CD14-positive monocyte (primary cell): ENCODE data around the gene ALG14. TPM values are rescaled to one million over a fixed set of nuclear protein-coding genes. Genes with fewer than 3 reads are reported as not detected.

Experiments
- DNase-seq, 3 donors: peaks; one replicate each; pipeline ENCODE4 v3.0.0-alpha.2; 2011 to 2022
- H2AFZ ChIP-seq: 2 replicates; pipeline ENCODE4 v1.6.0; 2012; ENCODE audit warnings: mild to moderate bottlenecking, low read depth, low read length, inconsistent platforms; ENCODE audit not compliant: insufficient read depth, poor library complexity, severe bottlenecking
- H3K27ac ChIP-seq, 2 donors: 1 replicate in 1 of 2; 2 replicates in 1 of 2; pipeline ENCODE4 v1.5.1; 2012 to 2013; ENCODE audit warnings: low read length in 2 of 2, control low read depth in 1 of 2, inconsistent platforms in 1 of 2, low read depth in 1 of 2, mild to moderate bottlenecking in 1 of 2
- H3K27me3 ChIP-seq, 2 donors: one replicate each; pipeline versions ENCODE4 v1.6.0 to v1.6.1; 2011 to 2013; ENCODE audit warnings: low read length in 2 of 2; ENCODE audit not compliant: control insufficient read depth in 2 of 2, insufficient read depth in 2 of 2
- H3K36me3 ChIP-seq, 2 donors: replicated peaks in 1 of 2; 1 replicate in 1 of 2; 2 replicates in 1 of 2; pipeline versions ENCODE4 v1.5.1 to v1.6.1; 2012 to 2013; ENCODE audit warnings: low read length in 2 of 2, control low read depth in 1 of 2, inconsistent platforms in 1 of 2, mild to moderate bottlenecking in 1 of 2; ENCODE audit not compliant: insufficient read depth in 2 of 2, control insufficient read depth in 1 of 2
- H3K4me1 ChIP-seq, 2 donors: 1 replicate in 1 of 2; 2 replicates in 1 of 2; pipeline versions ENCODE4 v1.5.1 to v1.6.1; 2012 to 2013; ENCODE audit warnings: low read length in 2 of 2, control low read depth in 1 of 2, inconsistent platforms in 1 of 2, mild to moderate bottlenecking in 1 of 2, moderate library complexity in 1 of 2; ENCODE audit not compliant: insufficient read depth in 2 of 2, control insufficient read depth in 1 of 2
- H3K4me2 ChIP-seq: replicated peaks from 2 replicates; pipeline ENCODE3; 2012; ENCODE audit warnings: low read length, moderate library complexity, mild to moderate bottlenecking; ENCODE audit not compliant: poor library complexity, severe bottlenecking; ENCODE audit errors: extremely low read depth
- H3K4me3 ChIP-seq, 3 experiments: fragments of 200-600 bp in 1 of 3; sonication (generic) in 1 of 3; replicated peaks in 1 of 3; 1 replicate in 2 of 3; 2 replicates in 1 of 3; pipeline ENCODE4 v1.5.1; 2011 to 2013; ENCODE audit warnings: low read length in 3 of 3, mild to moderate bottlenecking in 3 of 3, control low read depth in 2 of 3, low read depth in 2 of 3, inconsistent platforms in 1 of 3, moderate library complexity in 1 of 3
- H3K79me2 ChIP-seq: 2 replicates; pipeline ENCODE4 v1.6.0; 2012; ENCODE audit warnings: mild to moderate bottlenecking, control low read depth, inconsistent platforms, low read length, moderate library complexity; ENCODE audit not compliant: insufficient read depth
- H3K9ac ChIP-seq: 2 replicates; pipeline ENCODE4 v1.6.0; 2017; ENCODE audit warnings: low read length, mild to moderate bottlenecking; ENCODE audit not compliant: insufficient read depth, poor library complexity, severe bottlenecking
- H3K9me3 ChIP-seq, 2 donors: replicated peaks in 1 of 2; 1 replicate in 1 of 2; 2 replicates in 1 of 2; pipeline versions ENCODE4 v1.5.1 to v1.6.1; 2012 to 2013; ENCODE audit warnings: low read length in 2 of 2, control low read depth in 1 of 2; ENCODE audit not compliant: control insufficient read depth in 1 of 2, insufficient read depth in 1 of 2
- H4K20me1 ChIP-seq: 2 replicates; pipeline ENCODE4 v1.6.0; 2012; ENCODE audit warnings: mild to moderate bottlenecking, low read length, control low read depth, moderate library complexity; ENCODE audit not compliant: insufficient read depth
- H3K27ac Mint-ChIP-seq, 7 donors: one replicate each; pipeline ENCODE4 v1.8.0; 2020; ENCODE audit warnings: mild to moderate bottlenecking in 7 of 7, mixed read lengths in 7 of 7, moderate library complexity in 6 of 7, inconsistent platforms in 2 of 7
- H3K27me3 Mint-ChIP-seq, 3 donors: one replicate each; pipeline ENCODE4 v1.8.0; 2021 to 2022; ENCODE audit warnings: low read depth in 3 of 3, mild to moderate bottlenecking in 3 of 3, mixed read lengths in 3 of 3, moderate library complexity in 3 of 3, inconsistent platforms in 1 of 3
- H3K36me3 Mint-ChIP-seq, 2 donors: one replicate each; pipeline ENCODE4 v1.8.0; 2020; ENCODE audit warnings: mixed read lengths in 2 of 2, inconsistent platforms in 1 of 2, mild to moderate bottlenecking in 1 of 2
- H3K4me1 Mint-ChIP-seq: one replicate; pipeline ENCODE4 v1.8.0; 2020; ENCODE audit warnings: mild to moderate bottlenecking, mixed read lengths
- H3K4me3 Mint-ChIP-seq, 2 donors: one replicate each; pipeline ENCODE4 v1.8.0; 2020; ENCODE audit warnings: mild to moderate bottlenecking in 2 of 2, mixed read lengths in 2 of 2, moderate library complexity in 1 of 2
- H3K9me3 Mint-ChIP-seq, 7 donors: one replicate each; pipeline ENCODE4 v1.8.0; 2020 to 2022; ENCODE audit warnings: mixed read lengths in 7 of 7, mild to moderate bottlenecking in 6 of 7, moderate library complexity in 6 of 7, inconsistent platforms in 2 of 7
- CTCF ChIP-seq: fragments of 200-600 bp; IDR thresholded peaks from one replicate; pipeline ENCODE4 v1.8.0; 2022; ENCODE audit warnings: antibody characterized with exemption, mild to moderate bottlenecking
- WGBS: methylation state at CpG from one replicate; pipeline ENCODE4 v1.1.5; 2013; ENCODE audit warnings: missing lambda C conversion rate; ENCODE audit not compliant: insufficient coverage; 5-methylcytosine and 5-hydroxymethylcytosine counted together
- intact Hi-C, 2 donors: fragments of 100-400 bp; cut with micrococcal nuclease; formaldehyde crosslinking; loops; one replicate each; pipeline versions ENCODE4 v1.15.0 to v1.15.1; 2023
- polyA plus RNA-seq, 3 donors: library from polyadenylated mRNA; depleted of rRNA in 1 of 3; unstranded in 2 of 3; stranded (reverse) in 1 of 3; fragments of 300-500 nt in 2 of 3; fragments of >200 nt in 1 of 3; fragmentation: Illumina TruSeq in 2 of 3; gene quantifications; 1 replicate in 2 of 3; 2 replicates in 1 of 3; pipeline ENCODE4 v1.2.3, GENCODE V29; 2012 to 2021

The ALG14 gene
- polyA plus RNA-seq, 3 donors = 0.27 to 5.5 (median 4.4) TPM

GRCh38 chr1:95012389-95012788, 60.4 kb downstream of the ALG14 start:
- intact Hi-C loops = no loop called here
- Mint-ChIP-seq H3K27me3 (no peaks in the 10 kb centered on the region), H3K4me1 (no peaks in the 10 kb centered on the region), H3K9me3 (peaks cover 0 to 6% (median 0%) of the 10 kb centered on the region in 7 donors), H3K36me3 (peaks cover 0 to 3% of the 10 kb centered on the region in 2 donors), H3K4me3 (no peak overlapping the region), H3K27ac (no peak overlapping the region)
- H3K27ac ChIP-seq = no peak overlapping the region
- no peaks in the 10 kb centered on the region for H3K4me1 ChIP-seq
- no peaks in the 10 kb centered on the region for H3K79me2 ChIP-seq
- H4K20me1 ChIP-seq = no peaks in the 10 kb centered on the region
- no peak overlapping the region for H3K4me3 ChIP-seq
- no peak overlapping the region for H3K9ac ChIP-seq
- no peak overlapping the region for H3K4me2 ChIP-seq
- H3K36me3 ChIP-seq = no peaks in the 10 kb centered on the region
- H2AFZ ChIP-seq = no peak overlapping the region
- 100% methylated on average over 1 of the region's 3 CpGs for WGBS
- no peaks in the 10 kb centered on the region for H3K9me3 ChIP-seq
- H3K27me3 ChIP-seq = no peaks in the 10 kb centered on the region
- no peak for TF ChIP-seq CTCF
- DNase-seq = no peak

GRCh38 chr1:95010158-95010557, 62.6 kb downstream of the ALG14 start:
- Mint-ChIP-seq H3K36me3 (no peaks in the 10 kb centered on the region), H3K27me3 (no peaks in the 10 kb centered on the region), H3K4me3 (no peak overlapping the region), H3K9me3 (peaks cover 0 to 6% (median 0%) of the 10 kb centered on the region in 7 donors), H3K27ac (no peak overlapping the region), H3K4me1 (no peaks in the 10 kb centered on the region)
- H2AFZ ChIP-seq = no peak overlapping the region
- H3K79me2 ChIP-seq = no peaks in the 10 kb centered on the region
- no peak overlapping the region for H3K4me2 ChIP-seq
- H3K36me3 ChIP-seq = no peaks in the 10 kb centered on the region
- no peaks in the 10 kb centered on the region for H3K4me1 ChIP-seq
- intact Hi-C loops = no loop called here
- H3K27ac ChIP-seq = no peak overlapping the region
- no peak for DNase-seq
- H3K9ac ChIP-seq = no peak overlapping the region
- TF ChIP-seq CTCF = no peak
- H3K27me3 ChIP-seq = no peaks in the 10 kb centered on the region
- no peaks in the 10 kb centered on the region for H4K20me1 ChIP-seq
- no peaks in the 10 kb centered on the region for H3K9me3 ChIP-seq
- no peak overlapping the region for H3K4me3 ChIP-seq
